HCT116 (cell line): Measurements from ENCODE around the gene DTNB. TPM values are rescaled to one million over a fixed set of nuclear protein-coding genes. Genes with fewer than 3 reads are reported as not detected.

Experiments
- ATAC-seq: fragments of 200-7000 bp; cut with Tn5 transposase; 2 replicates; pipeline ENCODE4 v1.9.1; 2020; ENCODE audit warnings: mild to moderate bottlenecking, moderate library complexity
- BruUV-seq: library from RNA; stranded (reverse); fragments of 400-500 nt; replicated peaks from 2 replicates; lab custom pipeline; 2021; lab: Mats Ljungman, UMichigan
- CTCF ChIA-PET: fragments of 300-600 bp; sonication (Branson Sonifier 250); formaldehyde crosslinking; loops from one replicate; lab custom pipeline; 2021; ENCODE audit warnings: antibody characterized with exemption; lab: Charles Lee
- POLR2A ChIA-PET: fragments of 300-600, 350-600 bp; sonication (Branson Sonifier 250); formaldehyde crosslinking; loops from one replicate; lab custom pipeline; 2021; ENCODE audit warnings: antibody characterized with exemption; lab: Charles Lee
- RAD21 ChIA-PET, 2 experiments: fragments of 300-600 bp; sonication (Branson Sonifier 250); formaldehyde crosslinking; loops; one replicate each; lab custom pipeline; 2023; ENCODE audit warnings: low total read pairs in 2 of 2; ENCODE audit not compliant: uncharacterized antibody in 2 of 2, unreplicated experiment in 2 of 2, low non-redundant PET in 1 of 2; lab: Charles Lee
- DNase-seq: peaks from one replicate; pipeline ENCODE4 v3.0.0-alpha.2; 2010; ENCODE audit warnings: low read depth, low spot score
- H2AFZ ChIP-seq: fragments of 200-600 bp; shearing (Covaris generic), sonication (generic); 2 replicates; pipeline ENCODE4 v1.6.1; 2017; ENCODE audit warnings: low read depth, mixed run types, mixed read lengths, antibody characterized with exemption, low read length; ENCODE audit not compliant: poor library complexity, severe bottlenecking
- H3K27ac ChIP-seq: 2 replicates; pipeline ENCODE4 v1.5.1; 2012; ENCODE audit warnings: low read depth, low read length
- H3K27me3 ChIP-seq: fragments of 200-600 bp; sonication (generic); 2 replicates; pipeline ENCODE4 v1.6.1; 2016; ENCODE audit warnings: mixed run types, low read length, mixed read lengths; ENCODE audit not compliant: insufficient read depth
- H3K36me3 ChIP-seq, 2 experiments: fragments of 200-500 bp in 1 of 2; fragments of 200-600 bp in 1 of 2; sonication (Bioruptor generic) in 1 of 2; sonication (generic) in 1 of 2; 2 replicates each; pipeline versions ENCODE4 v1.5.1 to v1.6.1; 2014 to 2016; ENCODE audit warnings: low read length in 2 of 2, inconsistent platforms in 1 of 2, mixed read lengths in 1 of 2, mixed run types in 1 of 2; ENCODE audit not compliant: insufficient read depth in 2 of 2, control insufficient read depth in 1 of 2
- H3K4me1 ChIP-seq, 2 experiments: fragments of 200-600 bp in 1 of 2; sonication (generic) in 1 of 2; 2 replicates each; pipeline versions ENCODE4 v1.5.1 to v1.6.1; 2012 to 2017; ENCODE audit warnings: low read length in 2 of 2, inconsistent platforms in 1 of 2, mild to moderate bottlenecking in 1 of 2, mixed read lengths in 1 of 2, mixed run types in 1 of 2, moderate library complexity in 1 of 2; ENCODE audit not compliant: insufficient read depth in 2 of 2, control insufficient read depth in 1 of 2
- H3K4me2 ChIP-seq: fragments of 200-600 bp; sonication (generic); 2 replicates; pipeline ENCODE4 v1.6.1; 2017; ENCODE audit warnings: mixed run types, low read length, mixed read lengths
- H3K4me3 ChIP-seq, 2 experiments: fragments of 200-600 bp in 1 of 2; sonication (generic) in 1 of 2; replicated peaks in 1 of 2; 2 replicates each; pipeline ENCODE4 v1.5.1; 2011 to 2016; ENCODE audit warnings: low read length in 2 of 2, control low read depth in 1 of 2, low read depth in 1 of 2, mild to moderate bottlenecking in 1 of 2, mixed read lengths in 1 of 2, mixed run types in 1 of 2
- H3K79me2 ChIP-seq: fragments of 200-600 bp; sonication (generic); 2 replicates; pipeline ENCODE4 v1.6.1; 2017; ENCODE audit warnings: mild to moderate bottlenecking, mixed run types, low read length, moderate library complexity, mixed read lengths; ENCODE audit not compliant: insufficient read depth
- H3K9ac ChIP-seq: fragments of 200-600 bp; sonication (generic); 2 replicates; pipeline ENCODE4 v1.6.1; 2016; ENCODE audit warnings: low read length, mixed read lengths
- H3K9me2 ChIP-seq: fragments of 200-600 bp; sonication (generic), shearing (Covaris generic); 2 replicates; pipeline ENCODE4 v1.6.1; 2017; ENCODE audit warnings: mixed run types, mild to moderate bottlenecking, moderate library complexity; ENCODE audit not compliant: insufficient read depth
- H3K9me3 ChIP-seq, 2 experiments: fragments of 200-500 bp in 1 of 2; fragments of 200-600 bp in 1 of 2; sonication (Bioruptor generic) in 1 of 2; sonication (generic) in 1 of 2; 2 replicates each; pipeline ENCODE4 v1.6.1; 2014 to 2017; ENCODE audit warnings: low read length in 2 of 2, mixed read lengths in 2 of 2, inconsistent platforms in 1 of 2, low read depth in 1 of 2, mild to moderate bottlenecking in 1 of 2, mixed run types in 1 of 2, moderate library complexity in 1 of 2; ENCODE audit not compliant: control insufficient read depth in 1 of 2, insufficient read depth in 1 of 2
- H4K20me1 ChIP-seq: fragments of 200-600 bp; sonication (generic), shearing (Covaris generic); 2 replicates; pipeline ENCODE4 v1.6.1; 2017; ENCODE audit warnings: mixed run types, mild to moderate bottlenecking, moderate library complexity; ENCODE audit not compliant: insufficient read depth
- ATF3 ChIP-seq: IDR thresholded peaks from 2 replicates; pipeline ENCODE4 v1.6.1; 2012
- CBX3 ChIP-seq: IDR thresholded peaks from 2 replicates; pipeline ENCODE4 v1.6.1; 2012; ENCODE audit warnings: low read depth
- CEBPB ChIP-seq: IDR thresholded peaks from 2 replicates; pipeline ENCODE4 v1.6.1; 2012; ENCODE audit warnings: low read depth
- EGR1 ChIP-seq: IDR thresholded peaks from 2 replicates; pipeline ENCODE4 v1.6.1; 2012; ENCODE audit warnings: low read depth
- ELF1 ChIP-seq: IDR thresholded peaks from 2 replicates; pipeline ENCODE4 v1.6.1; 2012; ENCODE audit warnings: low read depth, borderline replicate concordance
- EZH2 ChIP-seq: fragments of 200-600 bp; sonication (generic); IDR thresholded peaks from 2 replicates; pipeline ENCODE4 v1.6.1; 2017; ENCODE audit warnings: antibody characterized with exemption, mixed run types
- FOSL1 ChIP-seq: IDR thresholded peaks from 2 replicates; pipeline ENCODE4 v1.6.1; 2012; ENCODE audit warnings: low read depth
- MAX ChIP-seq: IDR thresholded peaks from 2 replicates; pipeline ENCODE4 v1.6.1; 2012
- POLR2A ChIP-seq: IDR thresholded peaks from 2 replicates; pipeline ENCODE4 v1.7.0; 2011; ENCODE audit warnings: borderline replicate concordance; ENCODE audit not compliant: insufficient read depth, insufficient read length; ENCODE audit errors: extremely low read depth
- POLR2AphosphoS5 ChIP-seq: IDR thresholded peaks from 2 replicates; pipeline ENCODE4 v1.6.1; 2011; ENCODE audit warnings: mild to moderate bottlenecking, low read depth, low read length, moderate library complexity
- RAD21 ChIP-seq: IDR thresholded peaks from 2 replicates; pipeline ENCODE4 v1.6.1; 2012; ENCODE audit warnings: low read depth, mild to moderate bottlenecking
- SIN3A ChIP-seq: IDR thresholded peaks from 2 replicates; pipeline ENCODE4 v1.6.1; 2012; ENCODE audit warnings: low read depth
- SP1 ChIP-seq: IDR thresholded peaks from 2 replicates; pipeline ENCODE4 v1.6.1; 2012; ENCODE audit warnings: low read depth
- ZNF274 ChIP-seq: fragments of 200-500 bp; sonication (Bioruptor generic); IDR thresholded peaks from 2 replicates; pipeline ENCODE4 v1.6.1; 2014; ENCODE audit warnings: mild to moderate bottlenecking, low read depth, low read length, inconsistent platforms
- intact Hi-C: fragments of 100-400 bp; cut with micrococcal nuclease; formaldehyde crosslinking; loops from 2 replicates; pipeline ENCODE4 v1.10.0; 2022
- total RNA-seq: library from RNA; stranded (reverse); gene quantifications from one replicate; pipeline ENCODE4 v1.2.1, GENCODE V29; 2021; ENCODE audit not compliant: unreplicated experiment

Gene DTNB
- total RNA-seq, 1 experiment from 2014 or later = 30.2 TPM

GRCh38 chr2:25491003-25491696, 182.2 kb downstream of the DTNB start:
- Histone ChIP-seq H3K27ac (no peak overlapping the region), H3K9me2 (no peaks in the 10 kb centered on the region), H3K79me2 (no peaks in the 10 kb centered on the region), H3K4me3 (no peak overlapping the region), H4K20me1 (no peaks in the 10 kb centered on the region), H2AFZ (no peak overlapping the region), H3K4me2 (no peak overlapping the region), H3K9me3 (no peaks in the 10 kb centered on the region), H3K4me1 (no peaks in the 10 kb centered on the region), H3K27me3 (no peaks in the 10 kb centered on the region), H3K9ac (no peak overlapping the region), H3K36me3 (no peaks in the 10 kb centered on the region)
- TF ChIP-seq CBX3 = no peak
- TF ChIP-seq SP1 = no peak
- TF ChIP-seq MAX = no peak
- TF ChIP-seq SIN3A = no peak
- TF ChIP-seq EZH2 = no peak
- no peak for TF ChIP-seq ZNF274
- no peak for TF ChIP-seq ATF3
- TF ChIP-seq POLR2AphosphoS5 = no peak
- TF ChIP-seq EGR1 = no peak
- TF ChIP-seq FOSL1 = no peak
- no peak for TF ChIP-seq CEBPB
- TF ChIP-seq ELF1 = no peak
- no peak for TF ChIP-seq POLR2A
- ATAC-seq (no peak), DNase-seq (no peak)
- BruUV-seq = no TSS peak
- ChIA-PET RAD21 (no interaction called here), CTCF (no interaction called here), POLR2A (no interaction called here)
- intact Hi-C loops = no loop called here

GRCh38 chr2:25490217-25490616, 183.2 kb downstream of the DTNB start:
- ChIA-PET CTCF (no interaction called here), POLR2A (no interaction called here), RAD21 (no interaction called here)
- Histone ChIP-seq H2AFZ (no peak overlapping the region), H3K4me2 (no peak overlapping the region), H3K36me3 (no peaks in the 10 kb centered on the region), H4K20me1 (no peaks in the 10 kb centered on the region), H3K79me2 (no peaks in the 10 kb centered on the region), H3K9me3 (no peaks in the 10 kb centered on the region), H3K27ac (no peak overlapping the region), H3K9me2 (no peaks in the 10 kb centered on the region), H3K9ac (no peak overlapping the region), H3K27me3 (no peaks in the 10 kb centered on the region), H3K4me1 (no peaks in the 10 kb centered on the region), H3K4me3 (no peak overlapping the region)
- DNase-seq = no peak
- TF ChIP-seq RAD21 (no peak), EZH2 (no peak)
- intact Hi-C loops = no loop called here
- no TSS peak for BruUV-seq
- no peak for ATAC-seq
